H1 (cell line): Measurements from ENCODE around the gene SLC7A6OS. TPM values are rescaled to one million over a fixed set of nuclear protein-coding genes. Genes with fewer than 3 reads are reported as not detected.

ENCODE experiments used
- ATF3 ChIP-seq: IDR thresholded peaks from 2 replicates; pipeline ENCODE4 v1.6.1; 2011; ENCODE audit warnings: low read depth, mild to moderate bottlenecking, low read length; ENCODE audit not compliant: insufficient read depth
- BCL11A ChIP-seq, 2 experiments: IDR thresholded peaks; one replicate each; pipeline ENCODE4 v1.6.1; 2011; ENCODE audit warnings: low read depth in 2 of 2, low read length in 2 of 2, mild to moderate bottlenecking in 2 of 2
- CTCF ChIP-seq, 3 experiments: IDR thresholded peaks; 1 replicate in 2 of 3; 2 replicates in 1 of 3; pipeline versions ENCODE4 v1.5.1 to v1.6.1; 2011; ENCODE audit warnings: low read length in 3 of 3, mild to moderate bottlenecking in 3 of 3, inconsistent platforms in 2 of 3, low read depth in 1 of 3, moderate library complexity in 1 of 3; ENCODE audit not compliant: insufficient read depth in 1 of 3; ENCODE audit errors: control extremely low read depth in 1 of 3
- E2F6 ChIP-seq: IDR thresholded peaks from 2 replicates; pipeline ENCODE4 v1.6.1; 2012; ENCODE audit warnings: inconsistent platforms
- SP1 ChIP-seq: IDR thresholded peaks from 2 replicates; pipeline ENCODE4 v1.6.1; 2011; ENCODE audit warnings: low read depth, low read length
- polyA plus RNA-seq, 7 experiments: library from polyadenylated mRNA; depleted of rRNA in 3 of 7; stranded (reverse) in 5 of 7; unstranded in 2 of 7; fragments of >200 nt in 5 of 7; fragments of 200-250 nt in 2 of 7; gene quantifications; 1 replicate in 5 of 7; 2 replicates in 1 of 7; 4 replicates in 1 of 7; pipeline versions ENCODE4 v1.2.1 to v1.2.3, GENCODE V29; 2011 to 2013; ENCODE audit warnings: missing spikeins in 2 of 7, mixed read lengths in 2 of 7
- total RNA-seq: library from RNA; stranded (reverse); fragmentation: NEBNext Ultra II Directional; extraction: Animal tissue kit (Norgen Biotek cat#: 25700); gene quantifications from 2 replicates; pipeline ENCODE4 v1.2.1, GENCODE V29; 2021

The SLC7A6OS gene
- total and polyA plus RNA-seq, 2 of the 8 experiments (the other 6 are each of a cell fraction or from before 2014, with no cell fraction given): 7.3 to 21.3 TPM

GRCh38 chr16:68357521-68357922 lies 46.8 kb upstream of the SLC7A6OS start (continued):
- no peak for TF ChIP-seq CTCF (IDR thresholded peaks at IDR 0.05; ENCODE audit: control extremely low read depth in 1 of 3, insufficient read depth in 1 of 3, low read depth in 1 of 3, low read length in 3 of 3)
- no peak for TF ChIP-seq SP1
- no peak for TF ChIP-seq BCL11A (IDR thresholded peaks at IDR 0.05; ENCODE audit: low read depth in 2 of 2, low read length in 2 of 2)
- TF ChIP-seq E2F6: no peak
- no peak for TF ChIP-seq ATF3
